Activated naive CD4-positive, alpha-beta T cell treated with anti-CD3 and anti-CD28 coated beads, Interleukin-2, amount 50 U/mL, for 16 hours (primary cell): ENCODE data around the gene AKAP11.
"Not testable (repeated sequence)": the region's sequence is repeated elsewhere in the genome, so short reads cannot be mapped to it uniquely, and the experiment has no call there.

Experiments
- DNase-seq: peaks from one replicate; pipeline ENCODE4 v3.0.0-alpha.2; 2020

The AKAP11 gene

DNA sequence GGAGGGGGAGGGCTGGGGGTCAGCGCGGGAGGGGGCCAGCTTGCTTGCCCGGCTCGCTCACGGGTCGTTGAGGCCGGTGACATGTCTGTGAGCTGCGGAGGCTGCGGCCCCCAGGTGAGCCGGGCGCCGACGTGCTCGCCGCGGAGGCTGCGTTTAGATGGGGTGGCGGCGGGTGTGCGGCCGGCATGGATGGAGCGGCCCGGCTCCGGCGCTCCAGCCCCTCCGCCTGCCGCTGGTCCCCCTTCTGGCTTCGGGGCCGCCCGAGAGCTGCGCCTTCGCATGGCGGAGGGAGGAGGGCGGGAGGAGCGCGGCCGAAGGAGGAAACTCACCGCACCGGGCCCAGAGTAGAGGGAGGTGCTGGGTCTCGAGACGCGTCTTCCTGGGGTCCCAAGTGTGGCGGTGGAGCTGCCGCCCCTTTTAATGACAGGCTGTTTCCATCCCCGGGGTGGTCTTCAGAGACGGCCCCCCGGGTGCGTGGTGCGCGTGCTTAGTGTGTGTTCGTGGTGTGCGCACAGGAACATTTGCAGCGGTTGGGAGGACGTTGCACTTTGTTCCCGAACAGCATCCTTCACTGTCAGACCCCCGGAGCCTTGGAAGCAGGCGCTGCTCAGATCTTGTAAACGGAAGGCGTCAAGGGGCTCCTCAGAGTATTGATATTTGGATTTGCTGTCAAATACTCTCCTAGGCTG is at the start of gene AKAP11:
AKAP11 (plus strand) TSS at position 38 of the 689 bp plus-strand sequence. CDS start 14,197 bp downstream, outside the sequence.
- DNase-seq: peak; percentile 52

DNA sequence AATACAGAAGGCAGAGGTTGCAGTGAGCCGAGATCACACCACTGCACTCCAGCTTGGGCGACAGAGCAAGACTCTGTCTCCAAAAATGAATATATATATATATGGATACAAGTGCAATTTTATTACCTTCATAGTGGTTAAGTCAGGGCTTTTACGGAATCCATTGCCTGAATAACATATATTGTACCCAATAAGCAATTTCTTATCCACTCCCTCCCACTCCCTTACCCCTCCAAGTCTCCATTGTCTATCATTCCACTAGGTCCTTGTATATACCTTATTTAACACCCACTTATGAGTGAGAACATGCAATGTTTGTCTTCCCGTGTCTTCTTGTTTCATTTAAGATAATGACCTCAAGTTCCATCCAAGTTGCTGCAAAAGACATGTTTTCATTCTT is 48.3 kb upstream of the AKAP11 start:
- DNase-seq: no peak

- DNase-seq: no peak
Measured at GRCh38 chr13:42225051-42225450, 46.9 kb upstream of the AKAP11 start.

DNA sequence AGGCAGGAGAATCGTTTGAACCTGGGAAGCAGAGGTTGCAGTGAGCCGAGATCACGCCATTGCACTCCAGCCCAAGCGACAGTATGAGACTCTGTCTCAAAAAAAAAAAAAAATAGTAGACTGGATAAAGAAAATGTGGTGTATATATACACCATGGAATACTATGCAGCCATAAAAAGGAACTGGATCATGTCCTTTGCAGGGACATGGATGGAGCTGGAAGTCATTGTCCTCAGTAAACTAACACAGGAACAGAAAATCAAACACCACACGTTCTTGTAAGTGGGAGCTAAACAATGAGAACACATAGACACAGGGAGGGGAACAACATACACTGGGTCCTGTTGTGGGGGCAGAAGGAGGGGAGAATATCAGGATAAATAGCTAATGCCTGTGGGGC is 45.2 kb upstream of the AKAP11 start:
- DNase-seq: not testable (repeated sequence)

GRCh38 chr13:42228527-42228926 is 43.4 kb upstream of the AKAP11 start:
- no peak for DNase-seq

DNA sequence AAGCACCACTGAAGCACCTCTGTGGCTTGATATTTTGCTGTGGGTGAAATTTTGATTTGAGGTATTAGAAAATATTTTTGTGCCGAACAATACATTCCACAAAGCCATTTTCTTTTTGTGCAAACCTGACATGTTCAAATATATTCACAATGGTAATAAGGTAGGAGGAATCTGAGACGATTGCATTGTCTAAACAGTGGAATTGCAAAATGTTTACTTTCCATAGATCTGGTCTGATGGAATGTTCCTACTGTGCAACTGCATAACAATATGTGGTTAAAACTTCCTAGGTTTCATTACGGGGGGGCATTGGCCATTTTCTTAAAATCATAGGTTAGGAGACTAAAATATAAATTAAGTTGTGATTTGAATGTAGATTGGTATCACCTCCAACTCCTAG is 42.7 kb upstream of the AKAP11 start:
- no peak for DNase-seq

DNA sequence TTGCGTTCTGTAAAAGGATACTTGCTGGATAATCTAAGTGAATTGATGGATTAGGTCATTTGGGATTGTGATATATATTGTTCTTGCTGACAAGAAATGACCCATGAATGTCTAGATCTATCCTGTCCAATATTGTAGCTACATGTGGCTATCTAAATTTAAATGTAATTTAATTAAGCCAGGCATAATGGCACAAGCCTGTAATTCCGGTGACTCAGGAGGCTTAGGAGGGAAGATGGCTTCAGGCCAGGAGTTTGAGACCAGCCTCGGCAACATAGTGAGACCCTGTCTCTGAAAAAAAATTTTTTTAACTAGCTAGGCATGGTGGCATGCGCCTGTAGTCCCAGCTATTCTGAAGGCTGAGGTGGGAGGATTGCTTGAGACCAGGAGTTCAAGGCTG is 39.3 kb upstream of the AKAP11 start:
- no peak for DNase-seq

DNA sequence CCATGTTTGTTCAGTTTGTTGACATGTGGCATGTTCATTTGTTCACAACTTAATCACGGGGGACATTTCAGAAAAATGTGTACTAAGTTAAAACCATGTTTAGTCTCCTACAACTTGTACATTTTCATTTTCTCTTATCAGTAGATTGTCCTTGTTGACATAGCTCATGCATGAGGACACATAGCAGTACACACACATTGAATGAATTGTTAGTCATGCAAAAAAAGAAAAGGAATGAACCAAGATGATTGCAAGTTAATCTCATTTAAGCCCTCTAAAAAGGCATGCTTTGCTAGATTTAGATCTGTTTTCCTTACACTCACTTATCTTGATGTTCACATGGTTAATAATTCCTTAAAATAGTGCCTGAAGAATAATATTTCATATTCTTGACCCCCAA is 38.2 kb upstream of the AKAP11 start:
- no peak for DNase-seq

DNA sequence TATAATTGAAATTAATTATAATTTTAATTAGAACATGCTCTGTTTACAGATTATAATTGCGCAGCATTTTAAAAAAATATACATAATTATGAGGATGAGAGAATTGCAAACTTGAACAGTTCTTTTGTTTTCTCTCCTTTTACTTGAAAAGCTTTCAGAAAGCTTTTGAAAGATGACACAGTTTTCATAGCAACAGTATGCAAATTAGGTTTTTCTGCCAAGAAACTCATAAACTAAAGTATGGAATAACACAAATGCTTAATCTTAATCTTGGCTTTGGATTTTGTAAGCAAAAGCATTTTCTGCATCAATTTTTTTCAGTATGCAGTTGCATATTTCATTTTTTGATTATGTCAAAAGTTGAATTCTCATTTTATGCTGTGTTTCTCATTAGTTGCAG is 32.8 kb upstream of the AKAP11 start:
- no peak for DNase-seq

DNA sequence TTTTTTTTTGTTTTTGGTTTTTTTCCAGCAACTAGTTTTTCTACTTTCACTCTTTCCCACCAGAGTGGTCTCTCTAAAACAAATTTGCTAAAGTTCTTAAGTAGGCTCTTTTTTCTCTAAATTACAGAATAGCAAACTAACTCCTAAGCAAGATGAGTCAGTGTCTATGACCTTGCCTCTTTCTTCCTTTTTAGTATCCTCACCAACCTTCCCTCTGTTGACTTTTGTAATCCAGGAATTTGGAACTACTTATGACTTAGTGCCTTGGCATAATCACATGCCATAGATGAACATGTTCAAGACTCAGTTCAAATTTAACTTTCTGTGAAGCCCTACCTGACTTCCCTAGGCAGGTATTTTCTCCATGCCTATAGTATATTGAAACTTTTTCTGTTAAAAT is 32.3 kb upstream of the AKAP11 start:
- DNase-seq: no peak

GRCh38 chr13:42246541-42246940 is 25.4 kb upstream of the AKAP11 start:
- no peak for DNase-seq

GRCh38 chr13:42247883-42248282 is 24.1 kb upstream of the AKAP11 start:
- no peak for DNase-seq

DNA sequence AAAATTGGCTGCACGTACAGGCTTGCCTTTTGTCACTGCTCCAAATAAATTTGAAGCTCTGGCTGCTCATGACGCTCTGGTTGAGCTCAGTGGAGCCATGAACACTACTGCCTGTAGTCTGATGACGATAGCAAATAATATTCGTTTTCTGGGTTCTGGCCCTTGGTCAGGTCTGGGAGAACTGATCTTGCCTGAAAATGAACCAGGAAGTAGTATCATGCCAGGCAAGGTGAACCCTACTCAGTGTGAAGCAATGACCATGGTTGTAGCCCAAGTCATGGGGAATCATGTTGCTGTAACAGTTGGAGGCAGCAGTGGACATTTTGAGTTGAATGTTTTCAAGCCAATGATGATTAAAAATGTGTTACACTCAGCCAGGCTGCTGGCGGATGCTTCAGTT is 16.1 kb upstream of the AKAP11 start:
- DNase-seq: no peak

DNA sequence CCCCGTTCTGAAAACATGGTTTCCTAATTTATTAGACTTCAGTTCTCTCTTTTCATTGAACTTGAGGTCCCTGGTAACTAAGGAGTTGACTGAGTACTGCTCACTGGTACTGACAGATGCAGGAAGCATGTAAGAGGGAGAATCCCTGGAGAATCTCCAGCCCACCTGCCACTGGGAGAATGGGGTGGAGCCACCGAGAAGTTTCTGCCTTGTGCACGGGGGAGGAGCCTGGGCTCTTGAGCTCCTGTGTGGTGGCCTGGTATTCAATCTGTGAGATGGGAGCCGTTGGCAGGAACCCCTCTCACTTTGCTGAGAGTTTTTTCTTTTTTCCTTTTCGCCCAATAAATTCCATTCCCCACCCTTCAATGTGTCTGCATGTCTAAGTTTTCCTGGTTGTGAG is 13.2 kb upstream of the AKAP11 start:
- DNase-seq: no peak

- no peak for DNase-seq
Measured at GRCh38 chr13:42259515-42259914, 12.4 kb upstream of the AKAP11 start.

GRCh38 chr13:42260903-42261654 is 10.9 kb upstream of the AKAP11 start:
- DNase-seq: no peak

- DNase-seq: no peak
Measured at GRCh38 chr13:42266473-42266872, 5.5 kb upstream of the AKAP11 start.

DNA sequence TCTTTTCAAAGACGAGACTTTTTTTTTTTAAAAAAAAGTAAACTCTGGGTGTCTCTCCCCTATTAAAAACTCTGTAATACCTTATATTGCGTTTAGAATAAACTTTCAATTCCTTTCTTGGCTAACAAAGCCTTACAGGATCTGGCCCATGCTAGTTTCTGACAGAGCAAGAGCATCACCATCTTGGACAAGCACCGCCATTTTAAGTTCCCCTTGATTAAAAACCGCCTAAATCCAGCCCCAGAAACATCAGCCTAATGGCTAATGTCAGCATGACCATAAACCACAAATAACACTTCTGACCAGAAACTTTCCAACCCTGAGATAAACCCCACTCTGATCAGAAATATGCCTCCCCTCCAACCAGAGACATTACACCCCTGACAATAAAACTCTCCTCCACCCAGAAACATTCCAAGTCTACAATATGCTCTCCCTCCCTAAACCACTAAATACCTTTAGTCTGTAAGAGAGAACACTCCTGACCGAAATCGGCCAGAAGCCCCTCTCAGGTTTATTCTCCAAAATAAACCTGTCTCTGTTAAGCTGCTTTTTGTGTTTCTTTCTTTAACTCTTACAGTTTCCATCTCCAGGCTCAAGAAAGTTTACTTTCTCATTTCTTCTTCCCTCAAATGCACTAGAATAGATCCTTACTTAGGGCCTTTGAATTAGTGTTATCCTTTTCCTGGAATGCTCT is 1.6 kb upstream of the AKAP11 start:
- DNase-seq: no peak

DNA sequence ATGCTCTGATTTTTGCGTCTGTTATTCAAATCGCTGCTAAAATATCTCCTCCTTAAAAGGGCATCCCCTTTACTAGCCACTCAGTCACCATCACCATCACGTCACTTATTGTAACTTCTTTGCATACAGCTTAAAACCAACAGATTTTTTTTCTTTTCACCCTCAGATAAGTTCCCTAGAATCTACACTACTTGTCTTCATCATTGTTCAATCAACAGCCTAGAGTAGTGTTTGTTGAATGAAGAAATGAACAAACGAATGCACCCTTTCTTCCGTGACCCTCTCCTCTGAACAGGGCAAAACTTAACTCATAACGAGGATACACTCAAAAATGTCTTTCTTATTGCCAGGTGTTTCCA is 1.1 kb upstream of the AKAP11 start:
- no peak for DNase-seq

- peak; percentile 91 for DNase-seq
Measured at GRCh38 chr13:42271337-42272114, 426 bp upstream of the AKAP11 start.

DNA sequence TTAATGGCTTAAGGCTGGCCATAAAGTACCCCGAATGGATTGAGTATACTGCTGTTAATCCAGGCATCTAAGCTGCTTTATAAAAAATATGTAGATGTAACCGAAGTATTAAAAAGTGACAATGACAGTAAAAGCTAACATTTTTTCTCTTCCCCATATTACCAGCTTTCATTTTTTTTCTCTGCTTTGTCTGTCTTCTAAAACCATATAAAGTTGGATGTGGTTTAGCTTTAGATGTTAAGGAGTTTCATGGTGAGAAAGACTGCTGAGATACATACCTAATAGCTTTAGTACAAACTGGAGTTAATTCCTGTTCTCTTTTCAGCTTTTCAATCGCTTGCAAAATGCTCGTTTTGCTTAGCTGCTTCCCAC is 838 bp downstream of the AKAP11 start:
- DNase-seq: no peak

- DNase-seq: no peak
Measured at GRCh38 chr13:42274386-42275097, 2.6 kb downstream of the AKAP11 start.

DNA sequence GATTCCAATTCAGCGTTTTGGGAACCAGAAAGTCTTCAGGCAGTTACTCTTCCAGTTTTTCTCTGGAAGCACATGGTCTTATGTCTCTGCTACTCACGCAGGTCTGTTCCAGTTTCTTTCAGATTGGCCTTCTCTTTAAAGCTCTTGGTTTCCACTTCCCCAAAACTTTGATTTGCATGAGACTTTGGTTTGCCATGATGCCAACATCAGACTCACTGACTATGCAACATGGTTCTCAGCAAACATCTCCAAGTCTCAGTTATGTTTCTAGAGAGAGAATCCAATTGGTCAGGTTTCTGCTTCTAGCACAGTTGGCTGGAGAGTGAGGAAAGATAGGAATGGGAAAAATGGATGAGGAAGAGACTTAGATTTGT is 3.1 kb downstream of the AKAP11 start:
- no peak for DNase-seq
